ENCODE measurements around the gene SLC23A3. TPM values are rescaled to one million over a fixed set of nuclear protein-coding genes. Genes with fewer than 3 reads are reported as not detected.
A peak's percentile ranks its signal among the peaks of the same experiment; 100 is the strongest.

The SLC23A3 gene
- total and polyA plus RNA-seq, 10 of the 15 experiments (the other 5 are each of a cell fraction or from before 2014, with no cell fraction given): 0.07 to 1.0 (median 0.40) TPM; not detected in 1

GRCh38 chr2:219177552-219178376 is 7.9 kb upstream of the SLC23A3 start, which contains the start of gene RETREG2 (continued):
- TF ChIP-seq POLR2AphosphoS2 (IDR thresholded peaks at IDR 0.05; ENCODE audit: low read depth, low read length): peak; percentile 90
- peak; percentile 32; the same call in 1 of the 2 replicates for TF ChIP-seq CREM (IDR thresholded peaks at IDR 0.05; ENCODE audit: low read depth)
- TF ChIP-seq, protein P1, sequence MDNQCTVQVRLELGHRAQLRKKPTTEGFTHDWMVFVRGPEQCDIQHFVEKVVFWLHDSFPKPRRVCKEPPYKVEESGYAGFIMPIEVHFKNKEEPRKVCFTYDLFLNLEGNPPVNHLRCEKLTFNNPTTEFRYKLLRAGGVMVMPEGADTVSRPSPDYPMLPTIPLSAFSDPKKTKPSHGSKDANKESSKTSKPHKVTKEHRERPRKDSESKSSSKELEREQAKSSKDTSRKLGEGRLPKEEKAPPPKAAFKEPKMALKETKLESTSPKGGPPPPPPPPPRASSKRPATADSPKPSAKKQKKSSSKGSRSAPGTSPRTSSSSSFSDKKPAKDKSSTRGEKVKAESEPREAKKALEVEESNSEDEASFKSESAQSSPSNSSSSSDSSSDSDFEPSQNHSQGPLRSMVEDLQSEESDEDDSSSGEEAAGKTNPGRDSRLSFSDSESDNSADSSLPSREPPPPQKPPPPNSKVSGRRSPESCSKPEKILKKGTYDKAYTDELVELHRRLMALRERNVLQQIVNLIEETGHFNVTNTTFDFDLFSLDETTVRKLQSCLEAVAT (IDR thresholded peaks at IDR 0.05): peak; percentile 50
- TF ChIP-seq, protein P2, sequence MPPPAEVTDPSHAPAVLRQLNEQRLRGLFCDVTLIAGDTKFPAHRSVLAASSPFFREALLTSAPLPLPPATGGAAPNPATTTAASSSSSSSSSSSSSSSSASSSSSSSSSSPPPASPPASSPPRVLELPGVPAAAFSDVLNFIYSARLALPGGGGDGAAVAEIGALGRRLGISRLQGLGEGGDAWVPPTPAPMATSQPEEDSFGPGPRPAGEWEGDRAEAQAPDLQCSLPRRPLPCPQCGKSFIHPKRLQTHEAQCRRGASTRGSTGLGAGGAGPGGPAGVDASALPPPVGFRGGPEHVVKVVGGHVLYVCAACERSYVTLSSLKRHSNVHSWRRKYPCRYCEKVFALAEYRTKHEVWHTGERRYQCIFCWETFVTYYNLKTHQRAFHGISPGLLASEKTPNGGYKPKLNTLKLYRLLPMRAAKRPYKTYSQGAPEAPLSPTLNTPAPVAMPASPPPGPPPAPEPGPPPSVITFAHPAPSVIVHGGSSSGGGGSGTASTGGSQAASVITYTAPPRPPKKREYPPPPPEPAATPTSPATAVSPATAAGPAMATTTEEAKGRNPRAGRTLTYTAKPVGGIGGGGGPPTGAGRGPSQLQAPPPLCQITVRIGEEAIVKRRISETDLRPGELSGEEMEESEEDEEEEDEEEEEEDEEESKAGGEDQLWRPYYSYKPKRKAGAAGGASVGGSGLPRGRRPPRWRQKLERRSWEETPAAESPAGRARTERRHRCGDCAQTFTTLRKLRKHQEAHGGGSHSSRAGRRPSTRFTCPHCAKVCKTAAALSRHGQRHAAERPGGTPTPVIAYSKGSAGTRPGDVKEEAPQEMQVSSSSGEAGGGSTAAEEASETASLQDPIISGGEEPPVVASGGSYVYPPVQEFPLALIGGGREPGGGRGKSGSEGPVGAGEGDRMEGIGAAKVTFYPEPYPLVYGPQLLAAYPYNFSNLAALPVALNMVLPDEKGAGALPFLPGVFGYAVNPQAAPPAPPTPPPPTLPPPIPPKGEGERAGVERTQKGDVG (CRISPR knock-in tag; IDR thresholded peaks at IDR 0.05): peak; percentile 89
- TF ChIP-seq, protein P3, sequence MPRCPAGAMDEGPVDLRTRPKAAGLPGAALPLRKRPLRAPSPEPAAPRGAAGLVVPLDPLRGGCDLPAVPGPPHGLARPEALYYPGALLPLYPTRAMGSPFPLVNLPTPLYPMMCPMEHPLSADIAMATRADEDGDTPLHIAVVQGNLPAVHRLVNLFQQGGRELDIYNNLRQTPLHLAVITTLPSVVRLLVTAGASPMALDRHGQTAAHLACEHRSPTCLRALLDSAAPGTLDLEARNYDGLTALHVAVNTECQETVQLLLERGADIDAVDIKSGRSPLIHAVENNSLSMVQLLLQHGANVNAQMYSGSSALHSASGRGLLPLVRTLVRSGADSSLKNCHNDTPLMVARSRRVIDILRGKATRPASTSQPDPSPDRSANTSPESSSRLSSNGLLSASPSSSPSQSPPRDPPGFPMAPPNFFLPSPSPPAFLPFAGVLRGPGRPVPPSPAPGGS (IDR thresholded peaks at IDR 0.05; ENCODE audit: borderline replicate concordance, insufficient read depth, low read depth, low read length, poor library complexity, severe bottlenecking): peak; percentile 37
- peak; percentile 19 for TF ChIP-seq FOS (IDR thresholded peaks at IDR 0.05; ENCODE audit: borderline replicate concordance, extremely low read depth, insufficient read length)
- TF ChIP-seq RAD21 (IDR thresholded peaks at IDR 0.05; ENCODE audit: insufficient read depth, low read depth, low read length): no peak
- TF ChIP-seq MYB (IDR thresholded peaks at IDR 0.05; ENCODE audit: borderline replicate concordance, low read depth, low read length): no peak
- TF ChIP-seq, protein P4, sequence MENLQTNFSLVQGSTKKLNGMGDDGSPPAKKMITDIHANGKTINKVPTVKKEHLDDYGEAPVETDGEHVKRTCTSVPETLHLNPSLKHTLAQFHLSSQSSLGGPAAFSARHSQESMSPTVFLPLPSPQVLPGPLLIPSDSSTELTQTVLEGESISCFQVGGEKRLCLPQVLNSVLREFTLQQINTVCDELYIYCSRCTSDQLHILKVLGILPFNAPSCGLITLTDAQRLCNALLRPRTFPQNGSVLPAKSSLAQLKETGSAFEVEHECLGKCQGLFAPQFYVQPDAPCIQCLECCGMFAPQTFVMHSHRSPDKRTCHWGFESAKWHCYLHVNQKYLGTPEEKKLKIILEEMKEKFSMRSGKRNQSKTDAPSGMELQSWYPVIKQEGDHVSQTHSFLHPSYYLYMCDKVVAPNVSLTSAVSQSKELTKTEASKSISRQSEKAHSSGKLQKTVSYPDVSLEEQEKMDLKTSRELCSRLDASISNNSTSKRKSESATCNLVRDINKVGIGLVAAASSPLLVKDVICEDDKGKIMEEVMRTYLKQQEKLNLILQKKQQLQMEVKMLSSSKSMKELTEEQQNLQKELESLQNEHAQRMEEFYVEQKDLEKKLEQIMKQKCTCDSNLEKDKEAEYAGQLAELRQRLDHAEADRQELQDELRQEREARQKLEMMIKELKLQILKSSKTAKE (IDR thresholded peaks at IDR 0.05; ENCODE audit: low read depth, poor library complexity, severe bottlenecking): no peak
- TF ChIP-seq RELB (IDR thresholded peaks at IDR 0.05; ENCODE audit: low read depth): 0 out of 2 replicates have a peak, but pooled peaks have one; percentile 55
- peak; percentile 79; the same call in 1 of the 2 replicates for TF ChIP-seq NR2F1 (conservative IDR thresholded peaks at IDR 0.05)
- TF ChIP-seq NRF1 (conservative IDR thresholded peaks at IDR 0.05; ENCODE audit: low read depth, low read length): peak; percentile 79
- TF ChIP-seq ZNF207 (IDR thresholded peaks at IDR 0.05; ENCODE audit: borderline replicate concordance): peak; percentile 89; the same call in 1 of the 2 replicates
- TF ChIP-seq BACH1 (IDR thresholded peaks at IDR 0.05; ENCODE audit: borderline replicate concordance): peak; percentile 50; the same call in 1 of the 2 replicates
- TF ChIP-seq ZBED1 (IDR thresholded peaks at IDR 0.05; ENCODE audit: borderline replicate concordance): no peak
- no peak for TF ChIP-seq JUNB (IDR thresholded peaks at IDR 0.05)
- peak; percentile 86; the same call in 1 of the 2 replicates for TF ChIP-seq STAT1 (conservative IDR thresholded peaks at IDR 0.05)
- no peak for TF ChIP-seq TCF12 (IDR thresholded peaks at IDR 0.05; ENCODE audit: low read depth, low read length)
- TF ChIP-seq EED (IDR thresholded peaks at IDR 0.05; ENCODE audit: low read depth): peak; percentile 62
